Gastroesophageal sphincter (tissue), 4 donors: ENCODE results near the gene LBX1. TPM values are rescaled to one million over a fixed set of nuclear protein-coding genes. Genes with fewer than 3 reads are reported as not detected.

Experiments
- ATAC-seq: fragments of 150-250 bp; one replicate; pipeline ENCODE4 v1.9.1; 2016; ENCODE audit warnings: mild to moderate bottlenecking, moderate library complexity
- H3K27ac ChIP-seq, 4 donors: fragments of 200-600 bp; sonication (generic) in 3 of 4; 1 replicate in 3 of 4; 2 replicates in 1 of 4; pipeline ENCODE4 v1.5.1; 2016 to 2019
- H3K27me3 ChIP-seq: fragments of 200-600 bp; sonication (generic); one replicate; pipeline ENCODE4 v1.5.1; 2019
- H3K36me3 ChIP-seq, 2 donors: fragments of 200-600 bp; sonication (generic); one replicate each; pipeline ENCODE4 v1.5.1; 2019; ENCODE audit warnings: control low read depth in 1 of 2
- H3K4me1 ChIP-seq, 3 donors: fragments of 200-600 bp; sonication (generic); 1 replicate in 2 of 3; 2 replicates in 1 of 3; pipeline ENCODE4 v1.5.1; 2016 to 2019; ENCODE audit warnings: control low read depth in 2 of 3
- H3K4me3 ChIP-seq, 2 donors: fragments of 200-600 bp; sonication (generic); one replicate each; pipeline ENCODE4 v1.5.1; 2019; ENCODE audit warnings: mild to moderate bottlenecking in 1 of 2, moderate library complexity in 1 of 2
- H3K9me3 ChIP-seq, 3 donors: fragments of 200-600 bp; sonication (generic); one replicate each; pipeline ENCODE4 v1.5.1; 2017 to 2019; ENCODE audit warnings: control low read depth in 2 of 3
- CTCF ChIP-seq, 4 experiments: fragments of 200-600 bp in 2 of 4; fragments of 450-650 bp in 2 of 4; sonication (generic) in 1 of 4; IDR thresholded peaks; one replicate each; pipeline ENCODE4 v1.5.1; 2017 to 2019; ENCODE audit warnings: antibody characterized with exemption in 4 of 4, mild to moderate bottlenecking in 2 of 4, moderate library complexity in 2 of 4
- EP300 ChIP-seq: sonication (generic); formaldehyde crosslinking; IDR thresholded peaks from one replicate; pipeline ENCODE4 v1.6.1; 2017; ENCODE audit warnings: antibody characterized with exemption, mild to moderate bottlenecking
- POLR2A ChIP-seq, 2 donors: fragments of 450-650 bp; IDR thresholded peaks; one replicate each; pipeline ENCODE4 v1.6.1; 2017; ENCODE audit warnings: antibody characterized with exemption in 2 of 2, mild to moderate bottlenecking in 2 of 2, moderate library complexity in 1 of 2
- POLR2AphosphoS5 ChIP-seq: sonication (generic); formaldehyde crosslinking; IDR thresholded peaks from one replicate; pipeline ENCODE4 v1.6.1; 2017; ENCODE audit warnings: antibody characterized with exemption
- WGBS, 2 donors: methylation state at CpG; one replicate each; pipeline ENCODE4 v1.1.5; 2018; ENCODE audit warnings: low coverage in 1 of 2; 5-methylcytosine and 5-hydroxymethylcytosine counted together
- total RNA-seq, 4 donors: library from RNA; depleted of rRNA; stranded (reverse); fragments of >200 nt; gene quantifications; one replicate each; pipeline ENCODE4 v1.1.0, GENCODE V29; 2016

The LBX1 gene
- total RNA-seq, 4 donors from 2014 or later, result not detected

- H3K4me3 ChIP-seq, result no peak overlapping the region
- H3K9me3 ChIP-seq, result no peaks in the 10 kb centered on the region
- H3K27ac ChIP-seq, result no peak overlapping the region
- H3K27me3 ChIP-seq, result peaks cover 43% of the 10 kb centered on the region
- WGBS, 2 donors, result 69 to 87% methylated on average over 4 to 6 of the region's 6 CpGs
- H3K4me1 ChIP-seq, result no peaks in the 10 kb centered on the region
- H3K36me3 ChIP-seq, result no peaks in the 10 kb centered on the region
- no peak for ATAC-seq
- TF ChIP-seq POLR2A (IDR thresholded peaks at IDR 0.05), result no peak
- TF ChIP-seq EP300, result no peak
These were observed 45.6 kb downstream of the LBX1 start for GRCh38 chr10:101183458-101184183.

DNA sequence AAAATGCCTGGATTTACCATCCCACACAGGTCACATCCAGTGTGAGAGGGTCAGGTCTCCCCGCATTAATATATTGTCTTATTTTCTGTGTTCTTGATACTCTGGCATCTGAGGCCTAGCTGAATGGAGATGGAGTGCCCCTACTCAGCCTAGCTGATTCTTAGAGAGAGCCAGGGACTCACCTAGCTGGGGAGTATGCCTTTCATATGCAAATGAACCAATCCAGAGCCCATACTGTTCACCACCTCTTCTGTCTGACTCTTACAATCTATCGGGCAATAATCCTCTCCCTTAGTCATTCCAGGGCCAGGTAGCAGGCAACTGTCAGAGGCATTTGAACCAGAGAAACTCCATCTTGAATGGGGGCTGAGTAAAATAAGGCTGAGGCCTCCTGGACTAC, 46.3 kb downstream of the LBX1 start:
- TF ChIP-seq EP300 (no peak), POLR2AphosphoS5 (no peak), CTCF (IDR thresholded peaks at IDR 0.05) (no peak), POLR2A (IDR thresholded peaks at IDR 0.05) (no peak)
- H3K4me3 ChIP-seq, result no peak overlapping the region
- ATAC-seq, result no peak
- no peaks in the 10 kb centered on the region for H3K4me1 ChIP-seq
- no peaks in the 10 kb centered on the region for H3K9me3 ChIP-seq
- H3K27ac ChIP-seq, result no peak overlapping the region
- H3K36me3 ChIP-seq, result no peaks in the 10 kb centered on the region
- H3K27me3 ChIP-seq, result peaks cover 48% of the 10 kb centered on the region
- 79 to 100% methylated on average over 1 to 2 of the region's 2 CpGs for WGBS, 2 donors

Other genes starting within 250 kb of the LBX1 start
- gene MRPL43, start 242.0 kb downstream of the LBX1 start, total RNA-seq, result 10 to 100 TPM; 58.0 to 93.8 (median 80.7) TPM
- gene TWNK, start 241.9 kb downstream of the LBX1 start, total RNA-seq, result 10 to 100 TPM in 1 of 4 donors, 1 to 10 TPM in 3; 8.3 to 10.8 (median 8.9) TPM
- 100 to 1,000 TPM; 134 to 181 (median 141) TPM for gene LZTS2, start 229.7 kb downstream of the LBX1 start, total RNA-seq
- gene PDZD7, start 198.3 kb downstream of the LBX1 start, total RNA-seq, result under 1 TPM in 3 of 4 donors, not detected in 1; 0.31 to 0.54 (median 0.39) TPM
- gene SFXN3, start 198.2 kb downstream of the LBX1 start, total RNA-seq, result 10 to 100 TPM; 47.5 to 84.2 (median 66.0) TPM
- 10 to 100 TPM in 1 of 4 donors, 1 to 10 TPM in 2, under 1 TPM in 1; 0.45 to 12.5 (median 2.2) TPM for gene KAZALD1, start 167.5 kb downstream of the LBX1 start, total RNA-seq
- gene TLX1, start 98.2 kb downstream of the LBX1 start, total RNA-seq, result not detected
- 10 to 100 TPM in 3 of 4 donors, 1 to 10 TPM in 1; 9.0 to 15.6 (median 14.1) TPM for gene BTRC, start 124.7 kb upstream of the LBX1 start, total RNA-seq